Measurements from ENCODE around the gene ANKRD18B.
"Not testable (repeated sequence)": the region's sequence is repeated elsewhere in the genome, so short reads cannot be mapped to it uniquely, and the experiment has no call there.

ANKRD18B gene

GRCh38 chr9:33523397-33524305 is at the start of gene ANKRD18B:
ANKRD18B (plus strand) TSS chr9:33524251; CDS start chr9:33524490, 239 bp downstream.
- peak; percentile 60 for DNase-seq

- no peak for DNase-seq
Observed at GRCh38 chr9:33475357-33475756, 48.7 kb upstream of the ANKRD18B start.

- DNase-seq: no peak
Observed at GRCh38 chr9:33476503-33476902, 47.5 kb upstream of the ANKRD18B start.

- no peak for DNase-seq
Observed at GRCh38 chr9:33480106-33480505, 43.9 kb upstream of the ANKRD18B start.

GRCh38 chr9:33480976-33481375 is 43.1 kb upstream of the ANKRD18B start:
- DNase-seq: no peak

- DNase-seq: not testable (repeated sequence)
Observed at GRCh38 chr9:33485312-33485711, 38.7 kb upstream of the ANKRD18B start.

- DNase-seq: no peak
Observed at GRCh38 chr9:33489066-33489465, 35.0 kb upstream of the ANKRD18B start.

GRCh38 chr9:33493819-33494218 is 30.2 kb upstream of the ANKRD18B start:
- DNase-seq: not testable (repeated sequence)

- DNase-seq: no peak
Observed at GRCh38 chr9:33498387-33498786, 25.7 kb upstream of the ANKRD18B start.

GRCh38 chr9:33506626-33507370 is 17.3 kb upstream of the ANKRD18B start:
- no peak for DNase-seq

- DNase-seq: peak; percentile 87
Observed at GRCh38 chr9:33510262-33511183, 13.5 kb upstream of the ANKRD18B start.

- not testable (repeated sequence) for DNase-seq
Observed at GRCh38 chr9:33511184-33511517, 12.9 kb upstream of the ANKRD18B start.

GRCh38 chr9:33512535-33512934 is 11.5 kb upstream of the ANKRD18B start:
- DNase-seq: not testable (repeated sequence)

GRCh38 chr9:33515342-33515995 is 8.6 kb upstream of the ANKRD18B start:
- not testable (repeated sequence) for DNase-seq

GRCh38 chr9:33516397-33516796 is 7.7 kb upstream of the ANKRD18B start:
- not testable (repeated sequence) for DNase-seq

GRCh38 chr9:33517373-33517772 is 6.7 kb upstream of the ANKRD18B start:
- DNase-seq: no peak

- not testable (repeated sequence) for DNase-seq
Observed at GRCh38 chr9:33517934-33518577, 6.0 kb upstream of the ANKRD18B start.

GRCh38 chr9:33521861-33522260 is 2.2 kb upstream of the ANKRD18B start:
- not testable (repeated sequence) for DNase-seq

GRCh38 chr9:33524306-33524947 is 376 bp downstream of the ANKRD18B start:
- DNase-seq: no peak

GRCh38 chr9:33528069-33528468 is 4.0 kb downstream of the ANKRD18B start:
- not testable (repeated sequence) for DNase-seq

- DNase-seq: not testable (repeated sequence)
Observed at GRCh38 chr9:33533958-33534357, 9.9 kb downstream of the ANKRD18B start.

Measured in right forelimb (tissue), 1 donor.